ENCODE data around the gene TMEM184B.

DNA sequence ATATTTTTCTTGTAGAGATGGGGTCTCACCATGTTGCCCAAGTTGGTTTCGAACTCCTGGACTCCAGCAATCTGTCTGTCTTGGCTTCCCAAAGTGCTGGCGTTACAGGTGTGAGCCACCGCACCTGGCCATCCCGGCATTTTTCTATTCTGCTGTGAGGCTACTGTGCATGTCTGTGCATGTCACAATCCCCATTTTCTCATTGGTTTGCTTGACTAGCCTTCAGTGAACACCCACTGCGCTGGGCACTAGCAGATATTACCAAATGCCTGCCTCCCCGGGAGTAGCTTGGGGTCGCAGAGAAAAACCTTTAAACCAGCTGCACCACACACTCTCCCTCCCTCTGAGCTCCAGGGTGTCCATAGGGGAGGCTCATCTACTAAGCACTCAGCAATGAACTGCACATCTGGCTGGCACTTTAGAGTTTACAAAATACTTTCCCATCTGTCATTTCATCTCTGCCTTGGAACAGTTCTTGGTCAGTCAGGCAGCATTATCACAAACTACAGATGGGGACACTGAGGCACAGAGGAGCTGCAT, 39.5 kb upstream of the TMEM184B start:
- no peak for TF ChIP-seq OSR1 (CRISPR knock-in tag; IDR thresholded peaks at IDR 0.05)
- TF ChIP-seq ZNF565 (CRISPR knock-in tag; conservative IDR thresholded peaks at IDR 0.05; ENCODE audit: low read depth): no peak
- TF ChIP-seq, protein P1, sequence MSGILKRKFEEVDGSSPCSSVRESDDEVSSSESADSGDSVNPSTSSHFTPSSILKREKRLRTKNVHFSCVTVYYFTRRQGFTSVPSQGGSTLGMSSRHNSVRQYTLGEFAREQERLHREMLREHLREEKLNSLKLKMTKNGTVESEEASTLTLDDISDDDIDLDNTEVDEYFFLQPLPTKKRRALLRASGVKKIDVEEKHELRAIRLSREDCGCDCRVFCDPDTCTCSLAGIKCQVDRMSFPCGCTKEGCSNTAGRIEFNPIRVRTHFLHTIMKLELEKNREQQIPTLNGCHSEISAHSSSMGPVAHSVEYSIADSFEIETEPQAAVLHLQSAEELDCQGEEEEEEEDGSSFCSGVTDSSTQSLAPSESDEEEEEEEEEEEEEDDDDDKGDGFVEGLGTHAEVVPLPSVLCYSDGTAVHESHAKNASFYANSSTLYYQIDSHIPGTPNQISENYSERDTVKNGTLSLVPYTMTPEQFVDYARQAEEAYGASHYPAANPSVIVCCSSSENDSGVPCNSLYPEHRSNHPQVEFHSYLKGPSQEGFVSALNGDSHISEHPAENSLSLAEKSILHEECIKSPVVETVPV (CRISPR knock-in tag; IDR thresholded peaks at IDR 0.05): no peak
- TF ChIP-seq, protein P2, sequence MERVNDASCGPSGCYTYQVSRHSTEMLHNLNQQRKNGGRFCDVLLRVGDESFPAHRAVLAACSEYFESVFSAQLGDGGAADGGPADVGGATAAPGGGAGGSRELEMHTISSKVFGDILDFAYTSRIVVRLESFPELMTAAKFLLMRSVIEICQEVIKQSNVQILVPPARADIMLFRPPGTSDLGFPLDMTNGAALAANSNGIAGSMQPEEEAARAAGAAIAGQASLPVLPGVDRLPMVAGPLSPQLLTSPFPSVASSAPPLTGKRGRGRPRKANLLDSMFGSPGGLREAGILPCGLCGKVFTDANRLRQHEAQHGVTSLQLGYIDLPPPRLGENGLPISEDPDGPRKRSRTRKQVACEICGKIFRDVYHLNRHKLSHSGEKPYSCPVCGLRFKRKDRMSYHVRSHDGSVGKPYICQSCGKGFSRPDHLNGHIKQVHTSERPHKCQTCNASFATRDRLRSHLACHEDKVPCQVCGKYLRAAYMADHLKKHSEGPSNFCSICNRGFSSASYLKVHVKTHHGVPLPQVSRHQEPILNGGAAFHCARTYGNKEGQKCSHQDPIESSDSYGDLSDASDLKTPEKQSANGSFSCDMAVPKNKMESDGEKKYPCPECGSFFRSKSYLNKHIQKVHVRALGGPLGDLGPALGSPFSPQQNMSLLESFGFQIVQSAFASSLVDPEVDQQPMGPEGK (CRISPR knock-in tag; IDR thresholded peaks at IDR 0.05; ENCODE audit: borderline replicate concordance): no peak
- no peak for TF ChIP-seq TCF4 (CRISPR knock-in tag; IDR thresholded peaks at IDR 0.05; ENCODE audit: borderline replicate concordance)
- no peak for TF ChIP-seq ZFP30 (CRISPR knock-in tag; IDR thresholded peaks at IDR 0.05)
- TF ChIP-seq ZFP3 (CRISPR knock-in tag; IDR thresholded peaks at IDR 0.05): no peak
- TF ChIP-seq, protein P3, sequence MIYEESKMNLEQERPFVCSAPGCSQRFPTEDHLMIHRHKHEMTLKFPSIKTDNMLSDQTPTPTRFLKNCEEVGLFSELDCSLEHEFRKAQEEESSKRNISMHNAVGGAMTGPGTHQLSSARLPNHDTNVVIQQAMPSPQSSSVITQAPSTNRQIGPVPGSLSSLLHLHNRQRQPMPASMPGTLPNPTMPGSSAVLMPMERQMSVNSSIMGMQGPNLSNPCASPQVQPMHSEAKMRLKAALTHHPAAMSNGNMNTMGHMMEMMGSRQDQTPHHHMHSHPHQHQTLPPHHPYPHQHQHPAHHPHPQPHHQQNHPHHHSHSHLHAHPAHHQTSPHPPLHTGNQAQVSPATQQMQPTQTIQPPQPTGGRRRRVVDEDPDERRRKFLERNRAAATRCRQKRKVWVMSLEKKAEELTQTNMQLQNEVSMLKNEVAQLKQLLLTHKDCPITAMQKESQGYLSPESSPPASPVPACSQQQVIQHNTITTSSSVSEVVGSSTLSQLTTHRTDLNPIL (CRISPR knock-in tag; IDR thresholded peaks at IDR 0.05; ENCODE audit: low read depth): no peak
- TF ChIP-seq RARB (CRISPR knock-in tag; IDR thresholded peaks at IDR 0.05): no peak
- TF ChIP-seq, protein P4, sequence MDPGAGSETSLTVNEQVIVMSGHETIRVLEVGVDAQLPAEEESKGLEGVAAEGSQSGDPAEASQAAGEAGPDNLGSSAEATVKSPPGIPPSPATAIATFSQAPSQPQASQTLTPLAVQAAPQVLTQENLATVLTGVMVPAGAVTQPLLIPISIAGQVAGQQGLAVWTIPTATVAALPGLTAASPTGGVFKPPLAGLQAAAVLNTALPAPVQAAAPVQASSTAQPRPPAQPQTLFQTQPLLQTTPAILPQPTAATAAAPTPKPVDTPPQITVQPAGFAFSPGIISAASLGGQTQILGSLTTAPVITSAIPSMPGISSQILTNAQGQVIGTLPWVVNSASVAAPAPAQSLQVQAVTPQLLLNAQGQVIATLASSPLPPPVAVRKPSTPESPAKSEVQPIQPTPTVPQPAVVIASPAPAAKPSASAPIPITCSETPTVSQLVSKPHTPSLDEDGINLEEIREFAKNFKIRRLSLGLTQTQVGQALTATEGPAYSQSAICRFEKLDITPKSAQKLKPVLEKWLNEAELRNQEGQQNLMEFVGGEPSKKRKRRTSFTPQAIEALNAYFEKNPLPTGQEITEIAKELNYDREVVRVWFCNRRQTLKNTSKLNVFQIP (CRISPR knock-in tag; IDR thresholded peaks at IDR 0.05; ENCODE audit: borderline replicate concordance, low read depth): no peak
- no peak for TF ChIP-seq GLIS3 (CRISPR knock-in tag; IDR thresholded peaks at IDR 0.05)
